ENCODE results near the gene LETM1. TPM values are rescaled to one million over a fixed set of nuclear protein-coding genes. Genes with fewer than 3 reads are reported as not detected.

The LETM1 gene
- total RNA-seq, 2 experiments from 2014 or later: 58.3 to 66.8 TPM

- Histone ChIP-seq H3K9me3 (ENCODE audit: low read length) (no peaks in the 10 kb centered on the region), H4K20me1 (ENCODE audit: insufficient read depth, low read length) (peaks cover 26% of the 10 kb centered on the region; the same call in 1 of the 2 replicates), H3K4me3 (ENCODE audit: low read depth, low read length, poor library complexity, severe bottlenecking) (no peak overlapping the region), H2AFZ (ENCODE audit: low read length) (no peak overlapping the region), H3K27ac (ENCODE audit: low read depth, low read length, poor library complexity, severe bottlenecking) (peak overlapping the region; percentile 52), H3K9me2 (ENCODE audit: insufficient read depth, low read length) (no peaks in the 10 kb centered on the region), H3K36me3 (ENCODE audit: insufficient read depth, low read length) (peaks cover 77% of the 10 kb centered on the region), H3K4me2 (ENCODE audit: low read length) (peak overlapping the region; percentile 46; the same call in 1 of the 2 replicates), H3K4me1 (ENCODE audit: insufficient read depth, low read length, poor library complexity, severe bottlenecking) (peaks cover 14% of the 10 kb centered on the region), H3K79me2 (ENCODE audit: insufficient read depth, low read depth, low read length) (peaks cover 94% of the 10 kb centered on the region)
- intact Hi-C loops (cut with micrococcal nuclease; ENCODE audit: unreplicated experiment): loop anchor here (2.0 to 5.0 kb wide), 2 partner anchors 45 to 152 kb away; no protein-coding TSS in a partner anchor
- CTCF ChIA-PET (ENCODE audit: unreplicated experiment): interaction anchor here (0.7 kb wide), 1 partner anchor 9 kb away, joined by 5 read pairs; no protein-coding TSS in a partner anchor
- DNase-seq (ENCODE audit: low spot score): peak; percentile 83
- no TSS peak for BruUV-seq (replicated peaks)
- POLR2A ChIA-PET: interaction anchor here (0.5 to 1.8 kb wide), 5 partner anchors 9 to 112 kb away, joined by 3 to 5 read pairs (median 5); no protein-coding TSS in a partner anchor
- no peak for TF ChIP-seq EZH2phosphoT487 (IDR thresholded peaks at IDR 0.05; ENCODE audit: borderline replicate concordance, low read depth, low read length)
- TF ChIP-seq CTCF (conservative IDR thresholded peaks at IDR 0.05; ENCODE audit: low read length): peak; percentile 95
These were observed 43.5 kb upstream of the LETM1 start for GRCh38 chr4:1899149-1900086.

- Histone ChIP-seq H4K20me1 (ENCODE audit: insufficient read depth, low read length) (peaks cover 30% of the 10 kb centered on the region; the same call in 1 of the 2 replicates), H3K79me2 (ENCODE audit: insufficient read depth, low read depth, low read length) (peaks cover 95% of the 10 kb centered on the region), H2AFZ (ENCODE audit: low read length) (no peak overlapping the region), H3K4me3 (ENCODE audit: low read depth, low read length, poor library complexity, severe bottlenecking) (no peak overlapping the region), H3K9me2 (ENCODE audit: insufficient read depth, low read length) (no peaks in the 10 kb centered on the region), H3K4me1 (ENCODE audit: insufficient read depth, low read length, poor library complexity, severe bottlenecking) (peaks cover 14% of the 10 kb centered on the region), H3K9me3 (ENCODE audit: low read length) (no peaks in the 10 kb centered on the region), H3K4me2 (ENCODE audit: low read length) (peak overlapping the region; percentile 46; the same call in 1 of the 2 replicates), H3K27ac (ENCODE audit: low read depth, low read length, poor library complexity, severe bottlenecking) (peak overlapping the region; percentile 52), H3K36me3 (ENCODE audit: insufficient read depth, low read length) (peaks cover 77% of the 10 kb centered on the region)
- TF ChIP-seq EZH2phosphoT487 (IDR thresholded peaks at IDR 0.05; ENCODE audit: borderline replicate concordance, low read depth, low read length) (no peak), CTCF (conservative IDR thresholded peaks at IDR 0.05; ENCODE audit: low read length) (no peak)
- ChIA-PET CTCF (ENCODE audit: unreplicated experiment) (no interaction called here), POLR2A (interaction anchor here (0.6 to 1.7 kb wide), 3 partner anchors 20 to 31 kb away, joined by 5 to 6 read pairs (median 5); no protein-coding TSS in a partner anchor)
- intact Hi-C loops (cut with micrococcal nuclease; ENCODE audit: unreplicated experiment): loop anchor here (2.0 to 5.0 kb wide), 2 partner anchors 44 to 151 kb away; no protein-coding TSS in a partner anchor
- BruUV-seq (replicated peaks): no TSS peak
- peak; percentile 28 for DNase-seq (ENCODE audit: low spot score)
These were observed 42.7 kb upstream of the LETM1 start for GRCh38 chr4:1898681-1899080.

All from OCI-LY7 (cell line).